Measurements from ENCODE around the gene NMT2.
A peak's percentile ranks its signal among the peaks of the same experiment; 100 is the strongest.
"Not testable (repeated sequence)": the region's sequence is repeated elsewhere in the genome, so short reads cannot be mapped to it uniquely, and the experiment has no call there.

NMT2 gene

DNA sequence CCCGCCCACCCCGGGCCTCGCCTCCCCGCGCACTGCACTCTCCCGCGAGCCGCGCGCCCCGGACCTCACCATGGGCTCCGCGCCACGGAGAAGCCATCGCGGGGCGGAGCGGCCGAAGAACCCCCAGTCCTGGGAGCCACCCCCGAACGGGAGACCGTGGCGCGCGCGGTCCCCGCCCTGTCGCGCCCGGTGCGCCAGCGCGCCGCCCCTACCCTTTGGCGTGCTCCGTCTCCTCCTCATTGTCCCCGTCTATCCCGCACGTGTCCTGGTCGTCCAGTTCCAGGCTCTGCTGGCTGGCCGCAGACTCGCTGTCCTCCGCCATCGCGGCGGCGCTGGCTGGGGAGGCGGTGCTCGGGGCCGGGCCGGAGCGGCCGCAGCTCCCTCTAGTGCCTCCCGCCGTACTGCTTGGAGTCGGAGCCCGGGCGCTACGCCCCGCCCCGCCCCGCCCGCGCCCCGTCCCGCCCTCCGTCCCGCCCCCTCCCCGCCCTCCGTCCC lies at the start of gene NMT2:
Gene NMT2 (minus strand): TSS at position 403 of the 495 bp plus-strand sequence. CDS start 81 bp downstream, at position 322.
- DNase-seq: peak; percentile 50

DNA sequence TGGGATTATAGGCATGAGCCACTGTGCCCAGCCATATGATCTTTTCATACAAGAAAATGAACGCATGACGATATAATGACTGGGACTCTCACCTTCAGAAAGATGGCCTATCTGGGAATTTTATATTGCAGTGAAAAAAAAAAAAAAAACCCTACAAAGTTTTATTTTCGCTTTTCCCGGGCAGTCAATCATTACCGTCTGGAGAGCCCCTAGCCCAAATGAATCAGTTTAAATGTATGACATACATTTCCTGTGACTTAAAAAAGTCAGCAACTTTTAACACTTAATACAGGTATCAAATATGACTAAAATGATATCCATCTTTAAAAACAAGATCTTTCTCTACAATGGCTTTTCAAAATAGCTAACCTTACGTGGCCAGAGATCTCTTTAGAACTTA lies 48.2 kb upstream of the NMT2 start:
- DNase-seq: no peak

DNA sequence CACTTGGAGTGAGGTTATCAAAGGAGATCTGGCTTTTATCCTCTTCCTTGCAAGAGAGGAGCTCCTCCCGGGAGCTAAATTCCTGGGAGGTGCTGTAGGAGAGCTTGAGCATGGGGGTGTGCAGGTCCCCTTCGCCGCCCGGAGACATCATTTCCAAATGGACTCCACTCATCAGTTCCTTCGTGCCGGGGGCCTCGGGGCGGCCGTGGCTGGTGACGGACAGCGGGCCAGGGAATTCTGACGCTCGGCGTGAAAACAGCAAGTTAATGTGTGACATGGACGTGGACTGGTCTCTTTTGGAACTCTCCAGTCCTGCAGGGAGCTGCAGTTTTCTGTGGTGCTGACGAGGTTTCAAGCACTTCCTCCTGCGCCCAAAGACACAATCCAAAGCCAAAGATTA lies 45.7 kb upstream of the NMT2 start:
- DNase-seq: no peak

DNA sequence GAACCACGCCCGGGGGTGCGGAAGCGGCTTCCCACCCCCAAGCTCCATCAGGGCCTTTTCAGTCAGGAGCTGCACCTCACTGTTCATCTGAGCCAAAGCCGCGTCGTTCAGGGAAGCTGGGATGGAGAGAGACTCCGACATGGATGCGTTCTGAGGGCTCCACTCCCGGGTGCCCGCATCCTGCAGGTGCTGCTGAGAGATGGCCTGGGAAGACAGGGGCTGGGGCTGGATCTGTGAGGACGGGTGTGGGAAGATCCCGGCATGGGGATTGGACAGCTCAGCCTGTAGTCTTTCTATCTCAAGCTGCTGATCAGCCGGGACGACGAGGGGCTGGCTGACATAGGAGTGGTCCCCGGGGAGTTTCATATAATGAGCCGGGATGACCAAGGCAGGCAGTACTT lies 45.0 kb upstream of the NMT2 start:
- DNase-seq: no peak

DNA sequence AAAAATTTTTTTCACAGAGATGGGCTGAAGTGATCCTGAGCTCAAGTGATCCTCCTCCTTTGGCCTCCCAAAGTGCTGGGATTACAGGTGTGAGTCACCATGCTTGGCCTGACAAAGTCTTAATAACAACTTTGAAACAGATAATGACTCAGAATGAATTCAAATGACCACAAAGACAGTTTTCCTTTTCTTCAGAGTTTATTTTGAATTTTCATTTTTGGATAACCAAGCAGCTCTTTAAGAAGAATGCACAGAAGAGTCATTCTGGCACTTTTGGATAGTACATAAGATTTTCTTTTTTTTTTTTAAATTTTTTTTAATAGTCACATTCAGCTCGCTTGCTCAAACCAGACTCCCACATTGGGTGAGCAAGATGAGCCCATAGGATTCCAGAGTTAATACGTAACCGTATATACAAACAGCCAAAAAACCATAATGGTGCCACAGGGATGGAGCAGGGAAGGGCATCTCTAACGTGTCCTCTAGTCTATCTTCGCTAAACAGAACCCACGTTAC lies 43.0 kb upstream of the NMT2 start:
- no peak for DNase-seq

DNA sequence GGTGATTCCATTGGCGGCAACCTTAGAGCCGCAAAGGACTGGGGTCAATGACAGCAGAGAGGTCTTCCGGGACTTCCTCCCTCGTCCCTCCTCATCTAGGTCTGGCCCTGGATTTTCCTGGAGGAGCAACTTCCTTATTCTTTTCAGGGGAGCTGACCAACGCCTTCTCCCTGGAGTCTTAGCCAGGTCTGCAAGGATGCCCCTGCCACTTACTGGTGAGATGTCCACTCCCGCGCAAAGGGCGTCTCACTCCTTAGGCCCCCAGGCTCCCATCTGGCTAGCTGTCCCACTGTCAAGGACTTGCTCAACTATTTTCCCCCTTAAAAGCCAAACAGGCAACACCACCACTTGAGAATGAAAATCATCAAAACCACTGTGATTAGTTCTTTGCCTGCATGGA lies 42.0 kb upstream of the NMT2 start:
- DNase-seq: no peak

DNA sequence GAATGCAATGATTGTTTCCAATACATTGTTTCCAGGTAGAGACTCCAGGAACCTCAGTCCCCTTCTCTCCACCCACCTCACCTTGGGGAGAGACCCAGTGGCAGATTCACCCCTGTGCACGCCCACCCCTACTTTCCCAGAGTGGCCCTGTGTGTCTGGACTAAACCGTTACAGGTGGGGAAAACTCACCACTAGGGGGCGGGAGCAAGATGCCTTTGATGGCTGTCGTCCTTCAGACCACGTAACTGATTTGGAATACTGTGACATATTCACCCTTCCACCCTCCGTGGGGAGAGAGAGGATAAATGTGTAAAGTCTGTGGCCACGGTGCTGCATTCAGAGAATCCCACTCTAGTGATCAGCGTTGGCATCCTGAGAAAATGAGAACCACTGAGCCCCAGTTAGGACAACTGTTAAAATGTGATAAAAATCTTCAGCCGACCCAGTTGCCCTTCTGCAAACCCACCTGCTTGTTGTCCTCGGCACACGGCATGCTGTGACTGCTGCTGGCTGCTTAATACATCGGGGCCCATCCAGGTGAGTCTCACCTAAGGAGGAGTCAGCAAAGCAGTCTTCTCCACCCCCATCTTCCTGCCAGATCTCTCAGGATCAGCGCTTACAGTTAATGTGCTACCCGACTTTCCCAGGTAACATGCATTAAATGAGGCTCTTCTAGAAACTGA lies 41.5 kb upstream of the NMT2 start:
- peak; percentile 36 for DNase-seq

DNA sequence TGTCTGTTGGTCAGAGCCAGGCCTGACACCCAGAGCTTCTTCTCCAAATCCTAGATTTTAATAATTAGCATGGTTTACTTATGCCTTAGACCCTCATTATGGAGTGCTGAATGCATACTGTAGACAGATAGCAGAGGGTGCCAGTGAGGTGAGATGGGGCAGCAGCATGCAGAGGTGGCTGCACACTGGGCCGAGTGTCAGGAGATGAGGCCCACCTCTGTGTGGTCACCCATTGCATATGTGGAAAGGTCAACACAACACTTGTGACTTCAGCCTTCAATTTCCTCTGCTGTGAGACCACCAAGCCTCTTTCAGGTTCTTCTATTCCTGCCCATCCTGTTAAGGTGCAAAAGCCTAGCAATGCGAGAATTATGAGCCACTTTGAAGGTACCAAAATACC lies 39.7 kb upstream of the NMT2 start:
- DNase-seq: no peak

DNA sequence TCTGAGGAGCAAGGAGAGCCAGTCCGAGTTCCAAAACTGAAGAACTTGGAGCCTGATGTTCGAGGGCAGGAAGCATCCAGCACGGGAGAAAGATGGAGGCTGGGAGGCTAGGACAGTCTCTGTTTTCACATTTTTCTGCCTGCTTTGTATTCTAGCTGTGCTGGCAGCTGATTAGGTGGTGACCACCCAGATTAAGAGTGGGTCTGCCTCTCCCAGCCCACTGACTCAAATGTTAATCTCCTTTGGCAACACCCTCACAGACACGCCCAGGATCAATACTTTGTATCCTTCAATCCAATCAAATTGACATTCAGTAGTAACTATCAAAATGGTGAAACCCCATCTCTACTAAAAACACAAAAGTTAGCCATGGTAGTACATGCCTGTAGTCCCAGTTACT lies 38.9 kb upstream of the NMT2 start:
- not testable (repeated sequence) for DNase-seq

DNA sequence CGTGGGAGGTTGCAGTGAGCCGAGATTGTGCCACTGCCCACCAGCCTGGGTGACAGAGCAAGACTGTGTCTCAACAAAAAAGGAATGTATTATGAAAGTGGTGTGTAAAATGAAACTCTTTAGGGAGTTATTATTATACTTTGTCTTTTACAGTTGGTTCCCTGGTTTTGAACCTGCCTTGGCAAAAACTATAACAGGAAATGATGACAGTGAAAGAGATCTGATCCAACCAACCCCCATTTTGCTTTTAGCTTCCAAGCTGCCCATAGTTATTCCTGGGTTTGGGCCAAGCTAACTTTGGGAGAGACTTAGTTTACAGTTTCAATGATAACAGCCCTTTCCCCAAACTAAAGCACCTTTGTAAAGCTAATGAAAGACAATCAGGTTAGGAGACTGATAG lies 34.1 kb upstream of the NMT2 start:
- DNase-seq: no peak

DNA sequence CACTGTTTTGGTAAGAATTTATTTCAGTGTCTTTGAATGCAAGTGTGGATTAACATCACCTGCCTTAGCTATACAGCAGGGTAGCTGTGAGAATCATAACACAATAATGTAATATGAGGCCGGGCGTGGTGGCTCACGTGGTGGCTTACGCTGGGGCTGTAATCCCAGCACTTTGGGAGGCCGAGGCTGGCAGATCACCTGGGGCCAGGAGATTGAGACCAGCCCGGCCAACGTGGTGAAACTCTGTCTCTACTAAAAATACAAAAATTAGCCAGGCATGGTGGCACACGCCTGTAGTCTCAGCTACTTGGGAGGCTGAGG lies 33.8 kb upstream of the NMT2 start:
- not testable (repeated sequence) for DNase-seq

DNA sequence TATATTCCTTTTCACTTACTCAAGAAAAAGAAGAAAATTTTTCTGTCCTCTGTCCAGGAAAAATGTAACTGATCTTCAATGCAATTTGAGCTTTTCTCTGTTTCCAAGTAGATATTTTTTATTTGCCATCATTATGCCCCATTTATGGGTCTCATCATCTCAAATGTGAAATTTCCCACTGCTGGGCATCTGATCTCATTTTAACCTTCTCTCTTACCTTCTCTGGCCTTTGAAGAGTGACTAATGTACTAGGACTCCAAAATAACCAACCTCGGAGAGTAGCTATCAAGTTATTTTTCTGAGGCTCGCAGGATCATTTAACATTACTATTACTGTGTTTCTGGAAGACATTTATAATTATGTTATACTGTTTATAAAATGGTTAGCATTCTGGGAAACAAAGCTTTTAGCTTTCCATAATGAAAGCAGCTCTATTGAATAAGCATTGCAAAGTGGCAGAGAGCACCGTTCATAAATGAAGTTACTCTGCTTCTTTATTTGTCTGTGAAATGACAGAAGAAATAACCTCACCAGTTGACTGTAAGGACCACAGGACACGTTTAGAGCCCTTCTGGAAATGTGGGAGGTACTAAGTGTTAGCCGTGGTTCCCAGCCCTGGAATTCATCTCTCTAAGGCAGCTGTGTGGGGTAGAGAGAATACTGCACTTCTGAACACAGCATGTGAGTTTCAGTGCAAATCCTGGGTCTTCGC lies 33.3 kb upstream of the NMT2 start:
- no peak for DNase-seq

DNA sequence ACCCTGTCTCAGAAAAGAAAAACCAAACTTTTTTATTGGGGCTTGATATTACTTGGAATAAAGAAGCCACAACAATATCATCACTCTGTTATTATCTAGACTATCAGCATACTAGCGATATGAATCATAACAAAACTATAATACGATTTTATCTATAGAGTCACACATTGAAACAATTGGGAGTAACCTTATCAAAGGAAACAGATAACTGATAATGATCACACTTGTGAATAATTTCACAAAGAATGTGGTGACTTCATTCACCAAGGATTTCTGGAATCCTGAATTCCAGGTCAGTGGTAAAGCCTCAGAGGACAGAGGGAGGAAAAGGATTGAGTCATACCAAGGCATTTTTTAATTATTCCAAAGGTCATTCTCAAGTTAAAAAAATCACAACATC lies 32.1 kb upstream of the NMT2 start:
- DNase-seq: no peak

DNA sequence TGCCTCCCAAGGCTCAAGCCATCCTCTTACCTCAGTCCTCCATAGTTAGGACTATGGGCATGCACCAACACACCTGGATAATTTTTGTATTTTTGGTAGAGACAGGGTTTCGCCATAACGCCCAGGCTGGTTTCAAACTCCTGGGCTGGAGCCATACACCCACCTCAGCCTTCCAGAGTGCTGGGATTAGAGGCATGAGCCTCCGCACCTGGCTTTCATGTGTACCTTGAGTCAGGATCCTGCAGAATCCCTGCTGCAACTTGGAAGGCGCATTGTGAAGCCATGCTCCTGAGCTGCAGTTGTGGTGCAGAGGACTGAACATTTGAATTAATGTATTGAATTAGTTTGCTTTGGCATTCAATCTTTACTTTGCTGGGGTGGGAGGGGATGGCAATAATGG lies 29.4 kb upstream of the NMT2 start:
- no peak for DNase-seq

DNA sequence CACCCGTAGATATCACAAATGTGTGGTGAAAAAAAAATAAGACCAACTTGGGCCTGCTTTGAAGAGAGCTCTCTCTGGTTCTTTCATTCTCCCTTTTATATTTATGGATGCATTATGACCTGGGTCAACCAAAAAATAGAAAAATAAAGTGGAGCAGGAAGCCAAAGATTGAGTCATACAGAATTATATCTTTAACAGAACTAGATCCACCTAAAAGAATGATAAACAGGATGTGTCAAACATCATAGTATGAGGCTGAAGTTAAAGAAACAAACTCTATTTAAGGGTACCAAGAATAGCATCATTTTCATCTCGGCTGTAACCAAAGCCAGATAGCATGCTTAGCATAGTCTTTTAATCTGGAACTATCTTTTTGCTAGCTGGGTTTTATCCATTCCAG lies 28.8 kb upstream of the NMT2 start:
- no peak for DNase-seq

DNA sequence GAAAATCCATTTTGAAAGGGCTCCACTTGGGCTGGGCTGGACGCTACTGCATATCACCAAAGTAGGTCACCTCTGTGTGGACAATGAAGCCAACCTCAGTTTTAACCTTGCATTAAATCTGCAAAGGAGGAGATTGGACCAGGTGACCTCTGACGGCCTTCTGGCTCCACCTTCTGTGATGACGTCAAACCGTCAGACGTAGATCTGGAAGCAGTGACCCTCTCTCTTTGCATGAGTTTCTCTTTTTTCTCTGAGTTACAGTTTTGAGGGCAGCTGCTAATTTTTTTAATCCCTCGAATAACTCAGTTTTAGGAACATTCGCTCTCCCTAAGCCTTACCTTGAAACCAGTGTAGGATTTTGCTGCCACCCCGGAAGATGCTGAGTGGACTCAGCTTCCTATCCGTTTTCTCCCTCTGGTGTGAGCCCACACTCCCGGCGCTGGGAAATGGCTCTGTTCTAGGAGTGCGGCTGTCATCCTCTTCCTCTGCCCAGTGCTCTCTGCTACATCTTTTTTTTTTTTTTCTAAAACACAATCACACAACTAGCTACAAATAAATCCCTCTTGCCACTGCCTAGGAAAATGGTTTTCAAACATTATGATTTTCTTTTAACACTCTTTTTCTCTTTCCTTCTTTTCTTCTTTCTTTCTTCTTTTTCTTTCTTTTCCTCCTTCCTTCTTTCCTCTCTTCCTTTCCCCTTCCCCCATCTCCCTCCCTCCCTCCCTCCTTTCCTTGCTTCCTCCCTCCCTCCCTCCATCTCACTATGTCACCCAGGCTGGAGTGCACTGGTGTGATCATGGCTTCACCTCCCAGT lies 27.7 kb upstream of the NMT2 start:
- no peak for DNase-seq

DNA sequence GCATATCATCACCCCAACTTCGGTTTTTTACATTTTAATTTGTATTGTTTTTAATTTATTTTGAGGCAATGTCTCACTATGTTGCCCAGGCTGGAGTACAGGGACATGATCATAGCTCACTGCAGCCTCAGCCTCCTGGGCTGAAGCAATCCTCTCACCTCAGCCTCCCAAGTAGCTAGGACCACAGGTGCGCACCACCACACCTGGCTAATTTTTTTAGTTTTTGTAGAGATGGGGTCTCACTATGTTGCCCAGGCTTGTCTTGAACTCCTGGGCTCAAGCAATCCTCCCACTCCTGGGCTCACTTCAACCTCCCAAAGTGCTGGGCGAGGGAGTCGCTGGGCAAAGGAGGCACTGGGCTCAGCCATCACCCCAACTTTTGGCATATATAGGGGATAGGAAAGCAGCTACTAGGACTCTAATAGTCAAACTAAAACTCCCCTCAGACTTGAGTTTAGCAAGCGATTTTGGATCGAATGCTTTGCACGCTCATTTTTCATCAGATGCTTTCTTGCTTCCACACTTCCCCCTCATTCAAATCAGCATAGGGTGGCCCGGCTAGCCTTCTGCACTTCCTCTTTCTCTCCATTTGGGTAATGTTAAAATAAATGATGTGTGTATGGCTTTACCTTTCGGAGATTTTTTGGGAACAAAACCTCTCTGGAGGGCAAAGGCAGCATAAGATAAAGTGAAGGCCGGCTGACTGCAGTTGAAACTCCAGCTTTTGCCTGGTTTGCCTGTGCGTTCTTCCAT lies 20.8 kb upstream of the NMT2 start:
- no peak for DNase-seq

DNA sequence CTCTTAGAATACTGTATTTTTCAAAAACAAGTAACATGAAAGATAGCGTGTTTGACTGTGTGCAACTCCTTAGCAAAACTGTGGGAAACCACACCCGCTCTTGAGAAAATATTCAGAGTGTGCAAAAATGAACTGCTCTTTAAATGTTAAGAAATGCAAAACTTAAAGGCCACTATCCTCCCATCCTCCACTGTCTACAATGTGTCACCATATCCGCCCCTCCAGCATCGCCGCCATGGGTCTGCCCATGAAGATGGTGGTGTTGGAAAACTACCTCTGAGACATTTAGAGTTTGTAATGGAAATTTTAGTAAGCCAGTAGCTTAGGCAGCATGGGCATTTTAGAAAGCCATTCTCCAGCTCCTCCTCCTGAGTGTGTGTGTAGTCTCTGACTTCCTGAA lies 20.1 kb upstream of the NMT2 start:
- DNase-seq: no peak

DNA sequence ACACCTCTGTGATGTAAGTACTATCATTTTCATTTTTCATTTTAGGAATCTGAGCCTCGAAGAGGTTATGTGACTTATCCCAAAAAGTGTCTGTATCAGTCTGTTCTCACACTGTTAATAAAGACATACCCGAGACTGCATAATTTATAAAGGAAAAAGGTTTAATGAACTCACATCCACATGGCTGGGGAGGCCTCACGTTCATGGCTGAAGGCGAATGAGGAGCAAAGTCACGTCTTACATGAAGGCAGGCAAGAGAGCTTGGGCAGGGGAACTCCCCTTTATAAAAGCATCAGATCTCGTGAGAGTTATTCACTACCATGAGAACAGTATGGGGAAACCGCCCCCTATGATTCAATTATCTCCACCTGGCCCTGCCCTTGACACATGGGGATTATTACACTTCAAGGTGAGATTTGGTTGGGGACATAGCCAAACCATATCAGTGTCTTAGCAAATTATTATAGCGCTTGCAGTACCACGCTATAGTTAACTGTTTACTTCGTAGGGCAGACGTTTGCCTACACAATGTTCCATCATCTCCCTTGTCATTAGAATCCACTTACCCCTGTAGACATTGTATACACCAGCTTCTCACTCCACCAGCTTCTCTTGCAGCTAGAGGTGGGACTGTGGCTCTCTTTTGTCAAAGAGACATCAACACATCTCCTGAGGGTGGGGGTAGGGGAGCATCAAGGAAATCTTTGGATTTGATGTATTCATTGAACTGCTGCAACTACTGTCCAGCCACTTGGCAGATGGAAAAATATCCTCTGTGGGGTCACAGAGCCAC lies 15.4 kb upstream of the NMT2 start:
- DNase-seq: no peak

DNA sequence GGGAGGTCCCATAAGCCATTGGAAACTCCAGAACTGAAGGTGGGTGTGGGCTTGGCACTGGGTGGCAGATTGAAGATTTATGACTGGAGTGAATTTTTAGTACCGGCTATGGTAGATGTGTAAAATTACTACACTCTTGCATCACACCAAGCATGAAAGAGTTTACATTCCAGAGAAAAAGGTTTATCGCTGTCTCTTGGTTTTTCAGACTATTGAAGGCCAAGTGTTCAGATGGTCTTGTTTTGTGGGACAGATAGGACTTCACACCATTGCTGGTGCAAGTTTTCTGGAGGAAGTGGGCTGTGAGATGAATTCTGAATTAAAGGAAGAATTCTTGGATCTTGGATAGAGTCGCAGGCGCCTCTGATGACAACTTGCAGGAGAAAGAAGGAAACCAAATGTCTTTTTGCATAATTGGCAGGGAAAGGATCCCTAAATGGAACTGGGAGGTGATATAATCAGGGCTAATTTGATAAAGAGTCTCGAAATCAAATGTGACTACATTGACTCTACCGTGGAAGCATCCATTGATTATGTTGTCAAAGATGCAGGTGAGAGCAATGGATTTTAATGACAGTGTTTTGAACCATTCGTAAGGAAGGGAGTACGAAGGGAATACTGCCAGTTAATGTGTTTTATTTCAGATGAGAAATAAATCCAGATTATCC lies 14.2 kb upstream of the NMT2 start:
- no peak for DNase-seq

DNA sequence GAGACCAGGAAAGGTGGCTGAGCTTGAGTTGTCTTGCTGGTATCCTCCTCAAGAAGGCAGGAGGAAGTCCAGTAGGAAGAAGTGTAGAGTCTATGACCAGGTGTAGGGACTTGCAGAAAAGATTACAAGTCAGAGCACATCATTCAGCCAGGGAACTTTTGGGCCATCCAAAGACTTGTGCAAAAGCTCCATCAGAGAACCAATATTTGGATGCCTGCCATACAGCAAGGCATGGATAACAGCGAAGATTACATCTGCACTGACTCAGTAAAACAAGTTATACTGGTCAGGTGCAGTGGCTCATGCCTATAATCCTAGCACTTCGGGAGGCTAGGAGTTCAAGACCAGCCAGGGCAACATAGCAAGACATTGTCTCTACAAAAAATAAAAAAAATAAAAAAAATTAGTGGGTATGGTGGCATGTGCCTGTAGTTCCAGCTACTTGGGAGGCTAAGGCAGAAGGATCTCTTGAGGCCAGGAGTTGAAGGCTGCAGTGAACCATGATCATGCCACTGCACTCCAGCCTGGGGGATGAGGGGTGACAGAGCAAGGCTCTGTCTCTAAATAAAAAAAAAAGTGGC lies 13.2 kb upstream of the NMT2 start:
- no peak for DNase-seq
